Left cardiac atrium (tissue), 4 donors: ENCODE data around the gene USF1. TPM values are rescaled to one million over a fixed set of nuclear protein-coding genes. Genes with fewer than 3 reads are reported as not detected.
"Not testable (repeated sequence)": the region's sequence is repeated elsewhere in the genome, so short reads cannot be mapped to it uniquely, and the experiment has no call there.

Experiments
- ATAC-seq, 2 donors: fragments of 200-7000 bp; cut with Tn5 transposase; one replicate each; pipeline ENCODE4 v1.9.1; 2020; ENCODE audit warnings: mild to moderate bottlenecking in 2 of 2, moderate library complexity in 2 of 2
- DNase-seq: peaks from one replicate; pipeline ENCODE4 v3.0.0-alpha.2; 2020
- intact Hi-C, 2 donors: fragments of 100-400 bp; cut with DNase I; formaldehyde crosslinking; loops; one replicate each; pipeline versions ENCODE4 v1.14.1 to v1.15.1; 2022 to 2023
- total RNA-seq, 2 donors: library from RNA; stranded (reverse); fragmentation: NEBNext Ultra II Directional; extraction: Animal tissue kit (Norgen Biotek cat#: 25700); gene quantifications; one replicate each; pipeline ENCODE4 v1.2.1, GENCODE V29; 2021
- donor health status: DM: no; HTN: yes; CAD: no.
- donor health status: DM: no; HTN: yes; CAD: no; lungs with severe emphysema.
- donor health status: DM: yes; HTN: yes; CAD: no.
- donor health status: Dilated cardiomyopathy.

USF1 gene
- total RNA-seq, 2 donors from 2014 or later: 33.7 to 34.4 TPM

GRCh38 chr1:161080441-161081405 lies 34.9 kb upstream of the USF1 start:
- intact Hi-C loops: no loop called here
- ATAC-seq (no peak), DNase-seq (no peak)

- no peak for ATAC-seq
Measured at GRCh38 chr1:161079436-161080110, 33.8 kb upstream of the USF1 start.

GRCh38 chr1:161077426-161077825 lies 31.6 kb upstream of the USF1 start:
- DNase-seq: no peak
- intact Hi-C loops: no loop called here

More at GRCh38 chr1:161079436-161080110, 33.8 kb upstream of the USF1 start:
- intact Hi-C loops: no loop called here
- DNase-seq: no peak

GRCh38 chr1:161076410-161076809 lies 30.6 kb upstream of the USF1 start:
- DNase-seq (no peak), ATAC-seq (no peak)
- intact Hi-C loops: no loop called here

More at GRCh38 chr1:161077426-161077825, 31.6 kb upstream of the USF1 start:
- ATAC-seq: no peak

GRCh38 chr1:161074676-161075368 lies 29.0 kb upstream of the USF1 start:
- ATAC-seq (no peak), DNase-seq (no peak)
- intact Hi-C loops: no loop called here

- intact Hi-C loops: no loop called here
- ATAC-seq: no peak
- no peak for DNase-seq
Measured at GRCh38 chr1:161073474-161074121, 27.8 kb upstream of the USF1 start.

GRCh38 chr1:161072751-161073449 lies 27.1 kb upstream of the USF1 start:
- no peak for ATAC-seq
- intact Hi-C loops: no loop called here

GRCh38 chr1:161071886-161072371 lies 26.2 kb upstream of the USF1 start:
- ATAC-seq (peak in 1 of 2 donors; percentile 8), DNase-seq (peak; percentile 60)
- intact Hi-C loops: no loop called here

More at GRCh38 chr1:161072751-161073449, 27.1 kb upstream of the USF1 start:
- no peak for DNase-seq

- no peak for ATAC-seq
- no peak for DNase-seq
- intact Hi-C loops: no loop called here
Measured at GRCh38 chr1:161070761-161071160, 25.0 kb upstream of the USF1 start.

- peak; percentile 74 to 77 for ATAC-seq
- DNase-seq: peak; percentile 67
- intact Hi-C loops: no loop called here
Measured at GRCh38 chr1:161069731-161070270, 24.0 kb upstream of the USF1 start, which contains the start of gene ARHGAP30. Gene ARHGAP30 (minus strand): TSS chr1:161069891. CDS start chr1:161069624, 267 bp downstream.

- peak in 1 of 2 donors; percentile 2 for ATAC-seq
Measured at GRCh38 chr1:161069241-161069640, 23.5 kb upstream of the USF1 start.

GRCh38 chr1:161068306-161069234 lies 22.8 kb upstream of the USF1 start:
- DNase-seq (peak; percentile 72), ATAC-seq (peak; percentile 81 to 82)
- intact Hi-C loops: no loop called here

More at GRCh38 chr1:161069241-161069640, 23.5 kb upstream of the USF1 start:
- DNase-seq: no peak
- intact Hi-C loops: no loop called here

- no peak for ATAC-seq
- intact Hi-C loops: no loop called here
- no peak for DNase-seq
Measured at GRCh38 chr1:161066694-161067093, 20.9 kb upstream of the USF1 start.

- DNase-seq, intact Hi-C loops, ATAC-seq: not testable (repeated sequence)
Measured at GRCh38 chr1:161065681-161066080, 19.9 kb upstream of the USF1 start.

- intact Hi-C loops, ATAC-seq, DNase-seq: not testable (repeated sequence)
Measured at GRCh38 chr1:161063936-161064335, 18.2 kb upstream of the USF1 start.

GRCh38 chr1:161061419-161061818 lies 15.6 kb upstream of the USF1 start:
- intact Hi-C loops: no loop called here
- ATAC-seq (no peak), DNase-seq (no peak)

- intact Hi-C loops: no loop called here
- ATAC-seq (no peak), DNase-seq (no peak)
Measured at GRCh38 chr1:161059293-161059692, 13.5 kb upstream of the USF1 start.
